Measurements from ENCODE around the gene PAEP. TPM values are rescaled to one million over a fixed set of nuclear protein-coding genes. Genes with fewer than 3 reads are reported as not detected.

The PAEP gene
- total and polyA plus RNA-seq, 4 donors = not detected

DNA sequence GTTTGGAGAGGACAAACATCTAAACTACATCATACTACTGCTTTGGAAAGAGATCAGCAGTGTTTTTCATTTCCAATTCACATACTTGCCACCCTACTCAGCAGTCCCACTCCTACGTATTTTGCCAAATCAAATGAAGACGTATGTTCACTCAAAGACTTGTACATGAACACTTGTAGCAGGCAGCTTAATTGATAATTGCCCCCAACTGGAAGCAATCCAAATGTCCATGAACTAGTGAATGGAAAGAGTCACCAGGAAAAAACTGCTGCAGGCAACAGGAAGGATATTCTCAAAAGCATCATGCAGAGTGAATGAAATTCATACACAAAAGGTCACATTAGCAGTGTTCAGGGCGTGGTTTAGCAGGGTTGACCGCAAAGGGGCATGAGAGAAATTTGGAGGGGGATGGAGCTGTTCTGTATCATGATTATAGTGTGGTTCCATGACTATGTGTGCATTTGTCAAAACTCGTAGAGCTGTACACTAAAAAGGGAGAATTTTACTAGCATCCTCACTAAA, 38.8 kb downstream of the PAEP start (continued):
- TF ChIP-seq, protein P1, sequence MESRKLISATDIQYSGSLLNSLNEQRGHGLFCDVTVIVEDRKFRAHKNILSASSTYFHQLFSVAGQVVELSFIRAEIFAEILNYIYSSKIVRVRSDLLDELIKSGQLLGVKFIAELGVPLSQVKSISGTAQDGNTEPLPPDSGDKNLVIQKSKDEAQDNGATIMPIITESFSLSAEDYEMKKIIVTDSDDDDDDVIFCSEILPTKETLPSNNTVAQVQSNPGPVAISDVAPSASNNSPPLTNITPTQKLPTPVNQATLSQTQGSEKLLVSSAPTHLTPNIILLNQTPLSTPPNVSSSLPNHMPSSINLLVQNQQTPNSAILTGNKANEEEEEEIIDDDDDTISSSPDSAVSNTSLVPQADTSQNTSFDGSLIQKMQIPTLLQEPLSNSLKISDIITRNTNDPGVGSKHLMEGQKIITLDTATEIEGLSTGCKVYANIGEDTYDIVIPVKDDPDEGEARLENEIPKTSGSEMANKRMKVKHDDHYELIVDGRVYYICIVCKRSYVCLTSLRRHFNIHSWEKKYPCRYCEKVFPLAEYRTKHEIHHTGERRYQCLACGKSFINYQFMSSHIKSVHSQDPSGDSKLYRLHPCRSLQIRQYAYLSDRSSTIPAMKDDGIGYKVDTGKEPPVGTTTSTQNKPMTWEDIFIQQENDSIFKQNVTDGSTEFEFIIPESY (IDR thresholded peaks at IDR 0.05) = no peak

DNA sequence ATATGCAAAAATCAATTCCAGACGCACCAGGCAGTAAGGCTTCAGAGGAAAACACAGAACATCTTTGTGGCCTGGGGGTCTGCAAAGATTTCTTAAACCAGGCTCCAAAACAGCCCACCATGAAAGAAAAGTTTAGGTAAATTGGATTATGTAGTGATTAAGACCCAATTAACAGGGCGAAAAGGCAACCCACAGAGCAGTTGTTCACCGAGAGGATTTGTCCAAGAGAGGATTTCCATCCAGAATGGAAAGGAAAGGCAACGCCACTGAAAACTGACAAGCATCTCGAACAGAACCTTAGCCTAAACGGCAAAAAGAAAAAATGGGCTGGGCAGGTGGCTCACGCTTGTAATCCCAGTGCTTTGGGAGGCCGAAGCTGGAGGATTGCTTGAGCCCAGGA, 40.4 kb downstream of the PAEP start:
- no peak for DNase-seq (ENCODE audit: low spot score)
- H3K4me1 ChIP-seq (ENCODE audit: control insufficient read depth in 4 of 4, insufficient read depth in 4 of 4, low read length in 3 of 4) = no peaks in the 10 kb centered on the region
- TF ChIP-seq, protein P2, sequence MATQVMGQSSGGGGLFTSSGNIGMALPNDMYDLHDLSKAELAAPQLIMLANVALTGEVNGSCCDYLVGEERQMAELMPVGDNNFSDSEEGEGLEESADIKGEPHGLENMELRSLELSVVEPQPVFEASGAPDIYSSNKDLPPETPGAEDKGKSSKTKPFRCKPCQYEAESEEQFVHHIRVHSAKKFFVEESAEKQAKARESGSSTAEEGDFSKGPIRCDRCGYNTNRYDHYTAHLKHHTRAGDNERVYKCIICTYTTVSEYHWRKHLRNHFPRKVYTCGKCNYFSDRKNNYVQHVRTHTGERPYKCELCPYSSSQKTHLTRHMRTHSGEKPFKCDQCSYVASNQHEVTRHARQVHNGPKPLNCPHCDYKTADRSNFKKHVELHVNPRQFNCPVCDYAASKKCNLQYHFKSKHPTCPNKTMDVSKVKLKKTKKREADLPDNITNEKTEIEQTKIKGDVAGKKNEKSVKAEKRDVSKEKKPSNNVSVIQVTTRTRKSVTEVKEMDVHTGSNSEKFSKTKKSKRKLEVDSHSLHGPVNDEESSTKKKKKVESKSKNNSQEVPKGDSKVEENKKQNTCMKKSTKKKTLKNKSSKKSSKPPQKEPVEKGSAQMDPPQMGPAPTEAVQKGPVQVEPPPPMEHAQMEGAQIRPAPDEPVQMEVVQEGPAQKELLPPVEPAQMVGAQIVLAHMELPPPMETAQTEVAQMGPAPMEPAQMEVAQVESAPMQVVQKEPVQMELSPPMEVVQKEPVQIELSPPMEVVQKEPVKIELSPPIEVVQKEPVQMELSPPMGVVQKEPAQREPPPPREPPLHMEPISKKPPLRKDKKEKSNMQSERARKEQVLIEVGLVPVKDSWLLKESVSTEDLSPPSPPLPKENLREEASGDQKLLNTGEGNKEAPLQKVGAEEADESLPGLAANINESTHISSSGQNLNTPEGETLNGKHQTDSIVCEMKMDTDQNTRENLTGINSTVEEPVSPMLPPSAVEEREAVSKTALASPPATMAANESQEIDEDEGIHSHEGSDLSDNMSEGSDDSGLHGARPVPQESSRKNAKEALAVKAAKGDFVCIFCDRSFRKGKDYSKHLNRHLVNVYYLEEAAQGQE (IDR thresholded peaks at IDR 0.05) = no peak
- TF ChIP-seq JUND (IDR thresholded peaks at IDR 0.05) = no peak
- no peak for TF ChIP-seq NR2F2 (IDR thresholded peaks at IDR 0.05)
- TF ChIP-seq YY1 (IDR thresholded peaks at IDR 0.05) = no peak
- TF ChIP-seq, protein P1 (IDR thresholded peaks at IDR 0.05) = no peak
- no peak for TF ChIP-seq HNF4G (IDR thresholded peaks at IDR 0.05)
- no peak for TF ChIP-seq RXRA (IDR thresholded peaks at IDR 0.05)
- TF ChIP-seq, protein P3, sequence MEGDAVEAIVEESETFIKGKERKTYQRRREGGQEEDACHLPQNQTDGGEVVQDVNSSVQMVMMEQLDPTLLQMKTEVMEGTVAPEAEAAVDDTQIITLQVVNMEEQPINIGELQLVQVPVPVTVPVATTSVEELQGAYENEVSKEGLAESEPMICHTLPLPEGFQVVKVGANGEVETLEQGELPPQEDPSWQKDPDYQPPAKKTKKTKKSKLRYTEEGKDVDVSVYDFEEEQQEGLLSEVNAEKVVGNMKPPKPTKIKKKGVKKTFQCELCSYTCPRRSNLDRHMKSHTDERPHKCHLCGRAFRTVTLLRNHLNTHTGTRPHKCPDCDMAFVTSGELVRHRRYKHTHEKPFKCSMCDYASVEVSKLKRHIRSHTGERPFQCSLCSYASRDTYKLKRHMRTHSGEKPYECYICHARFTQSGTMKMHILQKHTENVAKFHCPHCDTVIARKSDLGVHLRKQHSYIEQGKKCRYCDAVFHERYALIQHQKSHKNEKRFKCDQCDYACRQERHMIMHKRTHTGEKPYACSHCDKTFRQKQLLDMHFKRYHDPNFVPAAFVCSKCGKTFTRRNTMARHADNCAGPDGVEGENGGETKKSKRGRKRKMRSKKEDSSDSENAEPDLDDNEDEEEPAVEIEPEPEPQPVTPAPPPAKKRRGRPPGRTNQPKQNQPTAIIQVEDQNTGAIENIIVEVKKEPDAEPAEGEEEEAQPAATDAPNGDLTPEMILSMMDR (IDR thresholded peaks at IDR 0.05; ENCODE audit: low read depth, low read length, missing input control) = no peak
- TF ChIP-seq SP1 (IDR thresholded peaks at IDR 0.05) = no peak
- TF ChIP-seq, protein P4, sequence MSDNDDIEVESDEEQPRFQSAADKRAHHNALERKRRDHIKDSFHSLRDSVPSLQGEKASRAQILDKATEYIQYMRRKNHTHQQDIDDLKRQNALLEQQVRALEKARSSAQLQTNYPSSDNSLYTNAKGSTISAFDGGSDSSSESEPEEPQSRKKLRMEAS (IDR thresholded peaks at IDR 0.05) = no peak
- no peak for TF ChIP-seq GABPA (IDR thresholded peaks at IDR 0.05 in 1 of 2, conservative IDR thresholded peaks at IDR 0.05 in 1 of 2)
- TF ChIP-seq HNF4A (conservative IDR thresholded peaks at IDR 0.05) = no peak
- H3K36me3 ChIP-seq (ENCODE audit: control insufficient read depth in 4 of 4, insufficient read depth in 3 of 4, low read depth in 1 of 4, low read length in 3 of 4) = no peaks in the 10 kb centered on the region
- no peak overlapping the region for H3K27ac ChIP-seq (ENCODE audit: low read depth in 1 of 2, low read length in 2 of 2)
- 83% methylated on average over 8 of the region's 8 CpGs for WGBS
- H3K4me3 ChIP-seq (ENCODE audit: low read depth in 1 of 3, low read length in 3 of 3) = no peak overlapping the region
- H3K27me3 ChIP-seq (ENCODE audit: control insufficient read depth in 4 of 4, insufficient read depth in 4 of 4, low read length in 3 of 4) = peaks cover 0 to 7% (median 0%) of the 10 kb centered on the region in 4 donors
- H3K9ac ChIP-seq (ENCODE audit: low read depth in 1 of 2, low read length in 2 of 2) = no peak overlapping the region
- H3K9me3 ChIP-seq (ENCODE audit: control insufficient read depth in 4 of 4, low read length in 3 of 4) = no peaks in the 10 kb centered on the region
